GM18505 (cell line): ENCODE measurements around the gene CCDC74B.
"Not testable (repeated sequence)": the region's sequence is repeated elsewhere in the genome, so short reads cannot be mapped to it uniquely, and the experiment has no call there.

Source experiments
- ATAC-seq: cut with Tn5 transposase; IDR thresholded peaks from one replicate; pipeline ENCODE4 v1.9.1; 2021; ENCODE audit not compliant: unreplicated experiment
- POLR2A ChIP-seq: IDR thresholded peaks from 4 replicates; pipeline ENCODE4 v1.6.1; 2011; ENCODE audit warnings: borderline replicate concordance; ENCODE audit not compliant: insufficient read depth, insufficient read length; ENCODE audit errors: extremely low read depth

Gene CCDC74B

DNA sequence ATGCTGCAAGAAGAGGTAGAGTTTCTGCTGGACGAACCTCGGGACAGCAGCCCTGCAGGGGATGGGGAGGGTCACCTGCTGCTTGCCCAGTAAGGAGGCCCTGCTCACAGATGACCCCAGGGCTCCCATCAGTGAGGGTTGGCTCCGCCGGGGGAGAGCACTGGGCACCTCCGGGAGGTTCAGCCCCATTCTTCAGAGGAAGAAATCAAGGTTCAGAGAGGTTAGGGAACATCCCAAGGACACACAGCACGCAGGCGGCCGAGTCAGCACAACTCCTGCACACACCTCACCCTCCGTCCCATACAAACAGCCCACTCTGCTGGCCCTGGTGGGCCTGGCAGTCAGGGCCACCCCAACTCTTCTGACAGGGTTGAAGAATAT is 11.7 kb upstream of the CCDC74B start:
- no peak for TF ChIP-seq POLR2A
- no peak for ATAC-seq

DNA sequence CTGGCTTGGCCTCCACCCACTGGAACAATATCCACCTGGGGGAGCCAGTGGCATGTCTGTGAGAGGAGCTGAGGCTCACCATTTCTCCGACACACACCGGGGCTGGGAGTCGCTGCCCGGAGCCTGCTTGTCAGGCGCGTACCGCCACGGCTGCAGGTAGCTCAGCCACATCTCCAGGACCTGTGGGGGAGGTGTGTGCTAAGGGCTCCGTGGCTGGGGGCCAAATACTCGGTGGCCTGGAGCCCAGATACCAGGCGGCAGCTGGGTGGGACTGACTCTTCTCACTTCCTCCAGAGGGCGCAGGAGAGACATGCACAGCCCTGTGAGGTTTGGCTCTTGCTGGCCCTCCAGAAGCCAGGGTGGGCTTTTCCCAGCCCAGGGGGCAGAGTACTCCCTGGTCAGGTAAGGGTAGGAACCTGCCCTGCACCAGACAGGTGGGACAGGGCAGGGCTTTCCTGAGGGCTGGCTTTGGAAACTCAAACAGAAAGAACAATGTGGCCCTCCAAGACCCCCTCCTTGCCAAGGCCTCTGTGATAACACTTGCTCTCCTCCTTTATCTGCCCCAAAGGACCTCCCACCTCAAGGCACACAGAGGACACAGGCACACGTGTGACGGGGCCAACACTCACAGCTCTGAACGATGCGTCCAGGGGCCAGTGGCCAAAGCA is 11.2 kb upstream of the CCDC74B start:
- not testable (repeated sequence) for ATAC-seq

DNA sequence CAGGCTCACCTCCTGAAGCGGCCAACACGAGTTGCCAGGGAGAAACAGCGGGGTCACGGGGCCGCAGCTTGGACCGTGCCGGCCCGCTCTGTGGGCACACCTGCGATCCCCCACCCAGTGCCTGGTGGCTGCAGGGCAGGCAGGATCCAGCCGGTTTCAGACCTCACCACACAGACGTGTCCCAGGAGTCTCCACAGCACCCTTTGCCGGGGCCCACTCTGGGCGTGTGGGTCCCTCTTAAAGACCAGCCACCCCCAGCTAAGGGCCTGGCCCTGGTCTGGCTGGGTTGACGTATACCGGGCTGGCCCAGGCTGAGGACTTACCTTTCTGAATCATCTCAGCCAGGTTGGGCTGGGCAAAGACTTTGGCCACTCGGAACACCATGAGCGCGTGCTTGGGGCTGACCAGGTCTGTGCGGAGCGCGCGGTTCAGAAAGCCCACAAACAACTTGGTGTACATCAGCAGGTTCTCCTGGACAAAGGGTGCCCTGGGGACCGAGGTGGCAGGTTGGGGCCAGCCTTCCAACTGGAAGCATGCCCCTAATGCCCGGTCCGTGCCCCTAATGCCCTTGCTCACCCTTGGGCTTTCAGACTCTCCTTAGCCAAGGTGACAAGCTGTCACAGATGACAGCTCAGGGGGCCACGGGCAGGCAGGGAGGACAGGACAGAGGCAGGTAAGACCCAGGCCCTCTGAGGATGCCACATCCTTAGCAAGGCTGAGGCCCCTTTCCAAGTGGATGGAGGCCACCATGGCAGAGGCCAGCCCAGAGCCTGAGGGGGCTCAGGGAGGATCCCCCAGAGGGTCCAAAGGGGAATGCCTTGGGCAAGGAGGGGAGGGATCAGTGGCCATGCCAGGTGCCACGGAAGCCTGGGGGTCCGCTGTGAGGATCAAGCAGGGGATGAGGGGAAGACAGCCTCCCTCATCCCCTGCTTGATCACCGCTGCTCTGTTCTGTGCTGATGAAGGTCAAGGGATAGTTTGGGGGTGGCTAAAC is 10.2 kb upstream of the CCDC74B start:
- TF ChIP-seq POLR2A, result no peak
- ATAC-seq, result no peak

DNA sequence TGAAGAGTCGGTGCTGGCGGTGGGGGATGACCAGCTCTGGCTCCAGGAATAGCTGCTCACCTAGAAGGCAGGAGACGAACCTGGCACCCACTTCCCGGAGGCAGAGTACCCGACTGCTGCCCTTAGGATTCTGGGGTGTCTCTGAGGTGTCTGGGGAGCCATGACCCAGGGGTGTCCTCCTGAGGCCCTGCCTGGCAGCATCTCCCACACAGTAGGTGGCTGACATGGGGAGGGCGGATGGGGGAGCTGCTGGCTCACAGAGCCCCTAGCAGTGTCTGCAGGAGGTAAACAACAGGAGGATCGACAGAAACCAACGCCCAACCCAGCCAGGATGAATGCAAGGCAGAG is 9.5 kb upstream of the CCDC74B start:
- not testable (repeated sequence) for ATAC-seq

DNA sequence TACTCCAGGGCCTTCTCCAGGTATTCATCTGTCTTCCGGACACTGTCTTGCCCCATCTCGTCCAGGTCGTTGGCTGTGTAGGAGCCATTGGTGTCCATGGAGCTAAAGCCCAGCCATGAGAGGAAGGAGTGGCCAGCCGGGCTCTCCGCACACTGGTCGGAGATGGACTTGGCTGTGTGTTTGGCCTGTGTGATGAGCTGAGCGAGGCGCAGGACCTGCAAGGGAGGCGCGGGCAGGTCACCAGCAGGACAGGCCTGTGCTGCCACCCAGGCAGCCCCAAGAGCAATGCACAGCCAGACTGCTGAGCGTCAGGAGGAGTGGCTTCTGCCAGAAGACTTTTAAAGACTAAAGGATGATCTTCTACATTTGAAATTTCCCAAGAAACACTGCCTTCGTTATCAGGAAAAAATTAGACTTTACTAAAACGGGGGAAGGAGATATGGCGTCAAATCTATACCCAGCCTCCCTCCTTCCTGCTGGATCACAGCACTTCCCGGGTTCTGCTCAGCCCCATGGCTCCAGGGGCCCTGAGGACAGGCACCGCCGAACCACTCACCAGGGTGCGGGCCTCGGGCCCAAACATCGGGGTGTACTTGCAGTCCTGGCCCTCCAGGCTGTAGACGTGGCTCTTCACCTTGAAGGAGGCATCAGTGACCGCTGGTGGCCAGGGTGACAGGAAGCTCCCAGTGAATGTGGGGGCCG is 9.0 kb upstream of the CCDC74B start:
- ATAC-seq, result not testable (repeated sequence)

DNA sequence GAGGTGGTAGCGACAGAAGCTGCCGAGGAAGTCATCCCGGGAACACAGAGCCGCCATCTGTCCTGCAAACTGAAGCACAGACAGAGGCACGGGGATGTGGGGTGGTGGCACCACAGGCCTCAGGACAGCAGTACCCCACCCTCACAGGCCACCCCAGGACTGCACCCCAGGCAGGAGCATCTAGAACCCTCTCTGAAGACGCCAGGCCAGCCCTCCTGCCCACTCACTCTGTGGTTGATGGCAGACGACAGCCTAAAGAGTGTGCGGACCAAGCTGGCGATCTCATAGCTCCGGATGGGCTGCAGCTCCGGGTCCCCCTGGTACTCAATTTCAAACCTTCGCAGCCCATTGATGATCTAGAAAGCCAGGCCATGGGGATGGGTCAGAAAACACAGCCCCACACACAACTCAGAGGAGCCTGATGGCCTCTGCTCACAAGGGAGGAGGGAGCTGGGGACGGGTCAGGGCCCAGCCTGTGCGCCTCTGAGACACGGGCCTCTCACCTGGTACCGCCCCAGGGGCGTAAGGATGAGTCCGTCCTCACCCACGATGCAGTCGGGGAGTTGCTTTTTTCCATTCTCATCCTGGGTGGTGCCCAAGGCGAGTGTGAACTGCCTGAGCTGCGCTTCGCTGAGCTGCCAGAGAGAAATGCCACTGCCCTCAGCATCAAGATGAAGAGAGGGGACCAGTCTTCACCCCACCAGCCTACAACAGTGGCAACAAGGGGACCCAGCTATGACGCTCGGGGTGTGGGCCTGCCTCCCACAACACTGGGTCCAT is 8.1 kb upstream of the CCDC74B start:
- no peak for ATAC-seq
- no peak for TF ChIP-seq POLR2A

DNA sequence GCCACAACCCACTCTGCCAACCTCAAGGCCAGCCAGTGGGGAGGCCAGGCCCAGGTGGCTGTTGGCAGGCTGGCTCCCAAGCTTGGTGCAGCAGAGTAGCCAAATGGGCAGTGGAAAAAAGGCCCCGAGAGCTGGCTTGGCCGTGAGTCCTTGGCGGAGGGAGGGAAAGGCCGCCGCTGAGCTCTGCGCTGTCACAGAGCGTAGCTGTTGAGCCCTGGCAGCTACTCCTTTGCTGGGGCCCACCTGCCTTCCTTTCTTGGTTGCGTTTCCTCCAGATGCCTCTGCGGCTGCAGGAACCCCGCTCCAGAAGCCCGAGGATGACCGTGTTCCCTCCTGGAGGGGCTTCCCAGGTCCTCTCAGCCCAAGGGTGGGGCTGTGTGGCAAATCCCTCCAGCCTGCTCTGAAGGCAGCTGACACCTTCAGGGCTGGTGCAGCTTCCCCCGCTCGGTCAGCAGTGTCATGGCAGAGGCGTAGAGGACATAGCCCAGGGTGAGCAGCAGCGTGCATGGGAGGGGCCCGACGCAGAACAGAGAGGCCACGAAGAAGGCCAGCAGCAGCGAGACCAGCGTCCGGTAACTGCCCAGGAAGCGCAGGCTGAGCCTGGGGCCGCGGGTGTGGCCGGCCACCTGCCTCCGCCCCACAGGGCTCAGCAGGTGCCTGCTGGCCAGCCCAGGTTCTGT is 7.4 kb upstream of the CCDC74B start:
- not testable (repeated sequence) for ATAC-seq

DNA sequence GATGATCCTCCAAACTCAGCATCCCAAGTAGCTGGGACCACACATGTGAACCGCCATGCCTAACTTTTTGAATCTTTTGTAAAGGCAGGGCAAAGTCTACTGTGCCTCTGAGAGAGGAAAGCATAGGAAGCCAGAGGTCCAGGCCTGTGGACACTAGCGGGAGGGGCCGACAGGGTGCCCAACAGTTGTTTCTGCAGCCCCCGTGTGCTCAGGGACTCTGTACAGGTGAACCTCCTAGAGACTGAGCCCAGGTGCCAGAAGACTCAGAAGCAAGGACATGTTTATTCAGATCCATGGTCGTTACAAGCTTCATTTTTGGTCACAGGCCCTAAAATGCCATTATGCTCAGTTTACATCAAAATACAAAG is 6.2 kb upstream of the CCDC74B start:
- ATAC-seq, result not testable (repeated sequence)

DNA sequence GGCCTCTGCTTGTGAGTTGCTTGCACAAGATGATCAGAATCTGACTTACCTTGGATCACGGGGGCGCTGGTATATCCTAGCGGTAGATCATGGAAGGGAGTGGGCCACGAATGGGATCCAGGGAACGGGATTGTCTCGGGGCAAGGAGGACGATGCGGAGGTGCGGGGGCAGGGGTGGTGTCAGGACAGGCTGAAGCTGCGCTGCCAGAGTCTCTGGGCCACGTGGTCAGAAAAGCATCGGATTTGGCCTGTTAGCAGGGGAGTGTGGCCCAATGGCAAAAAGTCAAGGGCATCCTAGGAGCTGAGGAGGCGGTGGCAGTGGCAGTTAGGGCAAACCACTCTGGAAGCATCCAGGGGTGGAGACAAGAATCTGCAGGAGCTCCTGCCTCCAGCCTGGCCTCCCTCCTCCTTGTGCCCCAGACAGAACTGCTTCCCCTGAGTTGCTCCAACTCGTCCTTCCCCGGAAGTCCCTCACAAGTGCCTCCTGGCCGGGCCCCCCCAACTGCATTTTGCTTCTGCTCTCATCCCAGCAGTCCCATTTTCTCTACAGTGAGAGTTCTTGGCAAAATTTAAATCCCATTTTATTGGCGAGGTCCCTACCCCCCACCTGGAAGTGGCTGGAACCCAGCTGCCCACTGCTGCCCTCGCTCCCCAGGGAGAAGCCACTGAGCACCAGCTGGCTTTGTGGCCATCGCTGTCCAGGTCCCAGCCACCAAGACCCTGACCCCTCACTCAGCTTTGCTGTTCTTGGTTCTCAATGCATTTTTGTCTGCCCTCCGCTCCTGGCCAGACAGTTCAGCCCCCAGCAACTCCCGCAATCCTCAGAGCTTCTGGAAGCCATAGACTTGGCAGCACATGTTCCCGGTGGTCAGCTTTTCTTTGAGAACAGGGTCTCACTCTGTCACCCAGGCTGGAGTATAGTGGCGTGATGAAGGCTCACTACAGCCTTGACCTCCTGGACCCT is 5.6 kb upstream of the CCDC74B start:
- TF ChIP-seq POLR2A, result no peak
- ATAC-seq, result no peak

DNA sequence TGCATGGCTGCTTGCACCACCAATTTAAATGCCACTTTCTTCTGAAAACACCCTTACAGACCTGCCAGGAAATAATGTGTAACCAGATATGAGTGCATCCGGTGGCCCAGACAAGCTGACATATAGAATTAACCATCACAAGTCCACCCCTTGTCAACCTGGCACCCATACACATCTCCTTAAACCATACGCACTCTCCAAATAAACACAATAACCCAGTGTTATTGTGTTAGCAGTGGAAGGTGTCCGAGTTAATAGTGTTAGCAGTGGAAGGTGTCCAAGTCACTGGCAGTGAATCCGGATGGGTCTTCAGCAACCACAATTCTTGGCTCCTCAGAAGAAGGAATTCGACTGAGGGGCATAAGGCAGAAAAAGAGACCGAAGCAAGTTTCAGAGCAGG is 3.6 kb upstream of the CCDC74B start:
- ATAC-seq, result not testable (repeated sequence)

DNA sequence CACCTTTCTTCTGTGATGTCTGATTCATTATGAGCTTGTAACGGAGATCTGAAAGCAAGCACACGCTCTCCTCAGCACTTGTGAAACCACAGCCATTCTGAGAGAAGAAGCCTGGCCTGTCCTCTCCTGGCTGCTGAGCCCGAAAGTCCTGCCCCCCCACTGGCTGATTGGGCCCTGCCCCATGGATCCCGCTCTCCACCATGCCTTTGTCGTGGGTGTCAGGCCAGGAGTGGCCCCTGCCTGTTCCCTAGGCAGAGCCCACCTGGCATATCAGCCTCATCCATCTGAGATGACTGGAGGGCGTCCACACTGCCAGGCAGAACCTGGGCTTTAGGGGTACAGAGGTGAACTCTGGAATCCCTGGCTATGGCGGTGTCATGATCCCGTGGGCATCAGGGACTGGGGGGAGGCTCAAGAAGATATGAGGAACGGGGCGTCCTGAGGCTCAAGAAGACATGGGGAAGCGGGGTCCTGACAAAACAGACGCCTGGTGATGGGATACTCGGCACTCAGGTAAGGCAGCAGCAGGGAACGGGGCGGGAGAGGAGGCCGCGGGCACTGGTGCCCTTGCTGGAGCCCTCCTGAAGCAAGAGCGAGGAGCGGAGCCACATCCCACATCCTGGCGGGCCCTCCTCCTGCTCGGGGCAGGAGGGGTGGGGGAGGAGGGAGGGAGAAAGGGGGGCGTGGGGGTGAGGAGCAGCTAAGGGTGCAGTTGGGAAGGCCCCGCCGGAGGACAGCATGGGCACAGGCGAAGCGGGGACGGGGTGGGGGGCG is 1.5 kb downstream of the CCDC74B start:
- ATAC-seq, result not testable (repeated sequence)

DNA sequence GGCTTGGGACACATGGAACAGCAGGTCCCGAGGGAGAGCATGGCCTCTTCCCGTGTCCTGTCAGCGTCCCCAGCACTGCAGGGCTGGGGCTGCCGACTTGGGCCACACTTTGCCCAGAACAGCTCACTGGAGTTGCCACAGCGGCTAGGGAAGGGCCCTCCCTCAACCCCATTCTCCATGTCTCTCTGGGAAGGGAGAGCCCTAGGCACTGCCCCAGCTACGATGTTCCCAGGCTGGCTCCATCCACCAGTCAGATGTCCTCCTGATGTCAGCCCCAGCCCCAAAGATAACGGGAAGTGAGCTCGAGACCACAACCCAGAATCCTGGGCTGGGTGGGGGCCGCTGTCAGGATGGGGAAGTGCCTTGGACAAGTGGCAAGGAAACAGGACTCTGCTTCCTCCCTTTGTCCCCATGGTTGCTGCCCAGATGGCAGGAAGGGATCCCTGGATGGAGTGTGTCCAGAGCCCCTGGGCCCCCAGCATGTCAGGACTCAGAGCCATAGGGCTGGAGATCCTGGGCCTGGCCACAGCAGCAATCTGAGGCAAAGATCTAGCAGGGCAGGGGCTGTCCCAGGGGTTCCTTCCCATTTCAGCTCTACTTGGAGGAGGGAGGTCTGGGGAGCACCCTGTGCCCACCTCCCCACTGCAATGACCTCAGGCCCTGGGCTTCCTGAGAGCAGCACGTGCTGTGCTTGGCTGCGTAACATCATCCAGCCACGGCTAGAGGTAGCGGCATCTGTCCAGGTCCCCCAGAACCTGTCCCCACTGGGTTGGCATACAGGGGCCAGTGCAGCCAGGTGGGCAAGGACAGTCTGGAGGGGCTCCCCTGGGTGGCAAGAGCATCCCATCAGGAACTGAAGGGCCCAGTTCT is 2.3 kb downstream of the CCDC74B start:
- not testable (repeated sequence) for ATAC-seq

DNA sequence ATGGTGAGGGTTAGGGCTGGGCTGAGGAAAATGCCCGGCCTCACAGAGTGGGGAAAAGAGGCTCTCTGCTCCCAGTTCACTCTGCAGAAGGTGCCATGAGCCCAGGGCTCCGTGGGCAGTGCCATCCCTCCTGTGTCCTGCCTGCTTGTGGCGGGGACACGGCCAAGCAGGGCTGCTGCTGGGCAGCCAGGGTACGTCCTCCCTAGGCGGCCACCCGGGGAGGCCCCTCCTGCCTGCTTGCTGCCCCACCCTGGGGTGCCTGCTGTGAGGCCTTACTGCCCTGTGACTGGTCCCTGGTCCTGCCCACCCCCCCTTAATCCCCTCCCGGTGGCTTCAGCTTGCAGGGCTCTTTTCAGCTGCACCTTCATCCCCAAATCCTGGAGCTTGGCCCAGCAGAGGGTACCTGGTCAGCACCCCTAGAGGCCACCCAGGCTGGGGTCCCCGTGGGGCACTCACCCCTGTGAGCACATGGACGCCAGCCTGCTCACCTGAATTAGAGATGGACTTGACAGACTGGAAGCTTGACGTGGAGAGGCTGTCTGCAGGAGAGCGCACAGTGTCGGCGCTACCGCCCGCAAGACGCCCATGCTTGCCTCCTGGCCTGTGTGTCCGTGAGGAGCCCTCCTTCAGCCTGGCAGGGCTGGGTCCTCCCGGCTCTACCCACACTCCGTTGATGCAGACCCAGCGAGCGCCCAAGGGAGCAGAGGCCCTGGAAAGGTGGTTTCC is 3.1 kb downstream of the CCDC74B start:
- ATAC-seq, result not testable (repeated sequence)

DNA sequence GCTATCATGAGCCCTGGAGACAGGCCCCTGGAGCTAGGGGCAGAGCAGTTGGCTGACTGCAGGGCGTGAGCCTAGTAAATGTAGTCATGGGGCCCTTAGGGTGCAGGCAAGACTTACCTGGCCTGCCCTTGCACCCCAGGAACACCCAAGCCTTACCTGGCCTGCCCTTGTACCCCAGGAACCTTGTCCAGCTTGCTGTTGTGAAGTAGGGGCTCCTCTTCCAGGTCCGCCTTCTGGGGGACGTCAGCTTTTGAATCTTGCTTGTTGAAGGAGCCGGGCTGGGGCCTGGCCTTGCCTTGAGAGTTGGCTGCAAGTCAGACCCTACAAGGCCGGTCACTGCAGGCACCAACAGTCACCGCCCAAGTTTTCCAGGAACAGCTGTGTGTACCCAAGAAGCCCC is 3.9 kb downstream of the CCDC74B start:
- not testable (repeated sequence) for ATAC-seq

DNA sequence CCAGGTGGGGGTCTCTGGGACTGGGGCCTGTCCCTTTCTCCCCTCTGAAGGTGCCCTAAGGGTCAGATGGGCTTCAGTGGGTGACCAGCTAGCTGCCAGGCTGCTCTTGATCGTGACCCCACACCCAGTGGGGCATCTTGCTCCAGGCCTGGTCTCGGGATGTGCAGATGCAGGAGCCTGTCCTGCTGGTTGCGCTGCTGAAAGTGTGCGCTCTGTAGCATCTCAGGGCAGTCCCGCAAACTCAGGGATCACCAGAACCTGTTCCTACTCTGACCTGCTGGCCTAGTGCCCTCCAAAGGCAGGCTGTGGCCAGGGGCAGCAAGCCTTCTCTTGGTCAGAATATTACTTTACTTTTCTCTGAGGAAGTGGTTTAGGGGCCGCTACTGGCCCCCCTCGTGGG is 4.4 kb downstream of the CCDC74B start:
- not testable (repeated sequence) for ATAC-seq
